D721Med (cell line): ENCODE measurements around the gene LDLRAD3.

Source experiments
- DNase-seq: peaks from one replicate; pipeline ENCODE4 v3.0.0; 2011; ENCODE audit warnings: low spot score; ENCODE audit not compliant: insufficient read length
- FAIRE-seq: peaks from 2 replicates; lab custom pipeline; 2011; peaks lifted over from hg19 to GRCh38; lab: Jason Lieb, UNC
- TF ChIP-seq, protein P1 (sequence below): IDR thresholded peaks from 2 replicates; pipeline ENCODE4 v1.5.1; 2012; ENCODE audit warnings: mild to moderate bottlenecking, control low read depth; ENCODE audit not compliant: insufficient read depth; ENCODE audit errors: missing control alignments

LDLRAD3 gene

GRCh38 chr11:36148701-36149100, 204.8 kb downstream of the LDLRAD3 start:
- FAIRE-seq = no peak
- DNase-seq = no peak
- TF ChIP-seq, protein P1, sequence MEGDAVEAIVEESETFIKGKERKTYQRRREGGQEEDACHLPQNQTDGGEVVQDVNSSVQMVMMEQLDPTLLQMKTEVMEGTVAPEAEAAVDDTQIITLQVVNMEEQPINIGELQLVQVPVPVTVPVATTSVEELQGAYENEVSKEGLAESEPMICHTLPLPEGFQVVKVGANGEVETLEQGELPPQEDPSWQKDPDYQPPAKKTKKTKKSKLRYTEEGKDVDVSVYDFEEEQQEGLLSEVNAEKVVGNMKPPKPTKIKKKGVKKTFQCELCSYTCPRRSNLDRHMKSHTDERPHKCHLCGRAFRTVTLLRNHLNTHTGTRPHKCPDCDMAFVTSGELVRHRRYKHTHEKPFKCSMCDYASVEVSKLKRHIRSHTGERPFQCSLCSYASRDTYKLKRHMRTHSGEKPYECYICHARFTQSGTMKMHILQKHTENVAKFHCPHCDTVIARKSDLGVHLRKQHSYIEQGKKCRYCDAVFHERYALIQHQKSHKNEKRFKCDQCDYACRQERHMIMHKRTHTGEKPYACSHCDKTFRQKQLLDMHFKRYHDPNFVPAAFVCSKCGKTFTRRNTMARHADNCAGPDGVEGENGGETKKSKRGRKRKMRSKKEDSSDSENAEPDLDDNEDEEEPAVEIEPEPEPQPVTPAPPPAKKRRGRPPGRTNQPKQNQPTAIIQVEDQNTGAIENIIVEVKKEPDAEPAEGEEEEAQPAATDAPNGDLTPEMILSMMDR = no peak

DNA sequence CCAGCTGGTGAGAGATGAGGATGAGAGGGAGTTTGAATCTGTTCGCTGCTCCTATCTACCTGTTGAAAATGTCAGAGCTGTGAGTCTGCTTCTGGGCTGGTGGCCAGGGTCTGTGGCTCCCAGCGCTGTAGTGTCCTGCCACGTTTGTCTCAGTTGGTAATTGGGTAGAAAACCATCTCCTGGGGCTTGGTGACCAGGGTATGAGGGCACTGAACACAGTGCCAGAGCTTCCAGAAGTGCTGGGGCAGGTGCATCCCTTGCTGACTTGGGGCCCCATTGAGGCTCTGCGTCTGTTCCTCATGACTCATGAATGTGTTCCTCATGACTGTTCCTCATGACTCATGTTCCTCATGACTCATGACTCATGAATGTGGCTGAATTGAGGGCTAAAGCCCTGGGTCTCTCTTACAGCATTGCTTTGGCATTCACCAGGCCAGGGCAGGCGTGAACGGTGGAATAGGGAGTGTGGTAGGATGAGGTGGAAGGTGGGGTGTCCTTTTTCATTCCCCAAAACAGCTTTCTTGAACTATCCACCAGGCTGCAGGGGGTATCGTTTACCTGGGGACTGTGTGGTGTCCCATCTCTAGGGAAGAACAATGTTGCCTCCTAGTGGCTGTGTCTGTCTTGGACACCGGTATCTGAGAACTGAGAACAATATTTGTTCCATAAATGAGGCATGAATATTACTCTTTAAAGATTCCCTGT, 205.8 kb downstream of the LDLRAD3 start:
- TF ChIP-seq, protein P1 = peak; percentile 49
- DNase-seq = no peak
- FAIRE-seq = no peak

DNA sequence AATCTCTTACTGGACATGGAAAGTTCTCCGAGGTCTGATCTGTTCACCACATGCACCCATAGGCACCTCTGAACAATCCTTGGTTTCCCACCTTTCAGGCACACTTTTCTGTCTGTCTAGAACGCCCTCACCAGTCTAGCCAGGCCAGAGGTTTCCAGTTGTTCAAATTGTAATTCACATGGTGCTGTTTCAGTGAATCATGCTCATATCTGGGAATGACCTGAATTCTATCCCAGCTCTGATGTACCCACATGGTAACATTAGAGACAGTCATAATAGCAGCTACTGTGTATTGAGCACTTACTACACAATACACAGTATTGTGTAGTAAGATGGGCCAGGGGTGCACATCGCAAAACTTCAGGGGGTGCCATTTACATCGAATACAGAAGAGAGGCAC, 207.1 kb downstream of the LDLRAD3 start:
- FAIRE-seq = no peak

DNA sequence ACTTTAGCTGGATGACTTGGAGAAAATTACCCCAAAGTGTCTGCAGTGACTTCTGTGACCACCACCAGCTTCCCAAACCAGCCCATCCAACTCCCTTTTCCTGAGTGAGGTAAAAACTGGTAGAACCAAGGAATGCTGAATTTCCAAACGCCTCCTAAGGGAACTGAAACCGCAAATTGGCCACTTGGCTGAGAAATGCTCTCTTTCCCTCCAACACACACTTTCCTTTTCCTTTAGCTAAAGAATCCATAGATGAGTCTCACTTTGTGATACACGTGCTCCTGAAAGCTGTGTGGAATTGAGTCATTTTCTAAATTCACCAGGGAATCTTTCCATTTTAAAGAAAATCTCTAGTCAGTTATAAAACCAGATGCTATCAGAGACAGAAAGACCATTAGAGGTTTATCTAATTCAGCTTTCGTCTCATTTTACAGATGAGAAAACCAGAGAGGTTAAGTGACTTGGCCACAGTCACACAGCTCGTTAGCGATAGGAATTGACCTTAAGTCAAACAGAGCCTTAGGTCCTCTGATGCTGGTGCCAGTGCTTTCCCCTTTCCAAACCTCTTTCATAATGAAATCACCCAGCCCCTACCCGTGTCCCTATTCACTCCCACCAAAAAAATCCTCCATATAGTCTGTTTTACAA, 208.2 kb downstream of the LDLRAD3 start:
- DNase-seq = no peak
- no peak for FAIRE-seq

More for the DNA sequence above, 207.1 kb downstream of the LDLRAD3 start:
- no peak for DNase-seq
- TF ChIP-seq, protein P1 = no peak

DNA sequence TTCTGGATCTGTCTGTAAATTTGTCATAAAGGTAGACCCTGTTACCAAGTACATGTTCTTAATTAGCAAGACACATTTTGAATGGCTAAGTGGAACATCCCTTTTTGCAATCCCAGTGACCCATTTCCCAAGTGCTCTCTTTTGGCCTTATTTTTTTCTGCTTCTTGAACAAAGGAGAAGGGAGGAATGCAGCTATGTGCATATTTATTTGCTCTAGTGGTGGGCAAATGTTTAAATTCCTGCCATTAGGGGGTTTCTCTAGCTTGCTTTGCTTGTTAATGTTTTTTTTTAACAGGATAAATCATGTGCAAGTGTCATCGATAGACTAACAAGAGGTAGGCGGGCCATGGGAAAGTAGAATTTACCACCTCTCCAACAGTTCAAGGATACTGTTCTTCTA, 209.7 kb downstream of the LDLRAD3 start:
- DNase-seq = no peak
- TF ChIP-seq, protein P1 = no peak
- no peak for FAIRE-seq

More for the DNA sequence above, 208.2 kb downstream of the LDLRAD3 start:
- TF ChIP-seq, protein P1 = no peak

DNA sequence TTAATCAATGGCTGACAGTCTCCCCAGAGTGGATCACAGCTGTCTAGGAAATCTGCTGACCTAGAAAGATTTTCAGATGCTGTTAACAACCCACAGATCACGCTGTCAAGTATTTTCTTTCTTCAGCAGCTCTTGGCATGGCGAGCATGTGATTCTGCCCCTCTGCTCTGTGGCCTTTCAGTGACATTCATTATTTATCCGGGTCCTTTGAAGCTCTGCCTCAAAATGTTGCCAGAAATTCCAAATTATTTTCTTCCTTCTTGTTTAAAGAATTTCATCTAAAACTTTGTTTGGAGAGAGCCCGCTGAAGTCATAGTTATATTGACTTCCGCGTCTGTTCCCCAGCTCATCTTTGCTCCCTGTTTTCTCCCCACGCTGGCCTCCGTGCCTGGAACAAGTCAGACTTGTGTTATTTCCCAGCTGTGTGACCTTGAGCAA, 211.3 kb downstream of the LDLRAD3 start:
- DNase-seq (no peak), FAIRE-seq (no peak)
- TF ChIP-seq, protein P1 = no peak

DNA sequence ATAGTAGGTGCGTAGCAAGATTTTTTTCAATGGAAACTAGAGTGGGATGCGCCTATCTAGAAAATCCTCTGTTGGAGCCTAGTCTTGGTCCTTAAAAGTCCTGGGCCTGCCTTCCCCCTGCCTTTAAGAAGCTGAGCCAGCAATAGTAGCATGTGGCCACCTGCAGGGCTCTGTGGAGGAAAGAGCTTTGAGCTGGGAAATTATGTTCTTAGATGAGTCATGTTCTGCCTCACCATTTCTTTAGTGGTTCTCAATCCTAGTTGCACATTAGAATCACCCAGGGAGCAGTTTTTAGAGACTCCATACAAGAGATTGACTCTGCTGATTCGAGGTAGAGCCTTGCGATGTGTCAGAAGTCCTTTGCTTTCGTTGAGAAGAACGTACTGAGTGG, 211.9 kb downstream of the LDLRAD3 start:
- TF ChIP-seq, protein P1 = no peak
- FAIRE-seq (no peak), DNase-seq (no peak)
